HG03139 (cell line): ENCODE data around the gene CHCHD3.
"Not testable (repeated sequence)": the region's sequence is repeated elsewhere in the genome, so short reads cannot be mapped to it uniquely, and the experiment has no call there.

Experiments used
- ATAC-seq: cut with Tn5 transposase; IDR thresholded peaks from one replicate; pipeline ENCODE4 v1.9.1; 2021; ENCODE audit not compliant: unreplicated experiment

Gene CHCHD3

DNA sequence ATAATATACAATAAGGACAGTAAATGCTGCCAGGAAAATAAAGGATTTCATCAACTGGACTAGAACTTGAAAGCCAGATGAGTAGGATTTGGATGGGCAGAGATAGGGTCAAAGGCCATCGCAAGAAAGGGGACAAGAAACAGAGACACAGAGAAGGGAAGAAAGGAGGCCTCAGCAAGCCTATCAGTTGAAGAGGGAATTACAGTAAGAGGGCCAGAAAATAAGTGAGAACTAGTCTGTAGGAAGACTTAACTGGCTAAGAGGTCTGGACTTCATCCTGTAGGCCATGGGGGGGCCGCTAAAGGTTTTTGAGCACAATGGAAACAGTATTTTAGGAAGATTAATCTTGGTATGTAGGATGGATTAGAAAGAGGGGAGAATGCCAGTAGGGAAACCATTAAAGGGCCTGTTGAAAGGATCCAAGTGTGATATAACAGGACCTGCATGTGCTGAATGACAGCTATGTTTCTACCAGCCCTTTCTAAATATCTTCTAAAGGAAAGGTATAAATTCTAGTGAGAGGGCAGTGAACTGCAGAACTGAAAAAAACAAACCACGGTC lies 174.4 kb downstream of the CHCHD3 start:
- ATAC-seq, result no peak

DNA sequence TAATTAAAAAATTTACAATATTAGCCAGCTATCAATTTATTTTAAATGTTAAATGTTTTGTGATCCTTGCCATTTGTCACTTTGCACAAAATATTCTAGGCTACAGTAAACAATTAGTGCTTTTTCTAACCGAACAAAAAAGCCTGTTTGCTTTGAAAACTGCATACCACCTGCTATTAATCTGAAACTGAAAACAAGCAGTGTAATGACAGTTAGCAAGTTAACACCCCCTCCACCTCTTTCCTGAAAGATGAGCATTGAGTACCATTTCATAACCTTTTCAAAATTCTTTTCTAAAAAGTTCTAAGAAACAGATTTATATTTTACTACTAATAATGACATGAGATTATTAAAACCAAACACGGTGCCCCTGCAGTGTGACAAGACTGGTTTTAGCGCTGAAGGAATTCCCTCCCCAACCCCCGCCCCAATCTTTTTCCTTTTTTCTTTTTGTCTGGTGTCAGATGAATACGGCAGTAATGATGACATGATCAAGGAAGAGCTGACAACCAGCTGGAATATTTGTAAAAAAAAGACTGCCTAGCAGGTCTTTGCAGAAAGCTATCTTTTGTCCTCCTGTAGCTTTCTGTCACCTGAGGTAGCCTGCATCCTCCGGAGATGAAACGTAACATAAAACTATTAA lies 175.6 kb downstream of the CHCHD3 start:
- no peak for ATAC-seq

DNA sequence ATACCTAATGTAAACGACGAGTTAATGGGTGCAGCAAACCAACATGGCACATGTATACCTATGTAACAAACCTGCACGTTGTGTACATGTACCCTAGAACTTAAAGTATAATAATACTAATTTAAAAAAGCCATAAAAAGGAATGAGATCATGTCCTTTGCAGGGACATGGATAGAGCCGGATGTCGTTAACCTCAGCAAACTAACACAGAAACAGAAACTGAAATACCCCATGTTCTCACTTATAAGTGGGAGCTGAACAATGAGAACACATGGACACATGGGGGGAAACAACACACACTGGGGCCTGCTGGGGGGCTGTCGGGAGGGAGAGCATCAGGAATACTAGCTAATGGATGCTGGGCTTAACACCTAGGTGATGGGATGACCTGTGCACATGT lies 176.8 kb downstream of the CHCHD3 start:
- ATAC-seq, result not testable (repeated sequence)

DNA sequence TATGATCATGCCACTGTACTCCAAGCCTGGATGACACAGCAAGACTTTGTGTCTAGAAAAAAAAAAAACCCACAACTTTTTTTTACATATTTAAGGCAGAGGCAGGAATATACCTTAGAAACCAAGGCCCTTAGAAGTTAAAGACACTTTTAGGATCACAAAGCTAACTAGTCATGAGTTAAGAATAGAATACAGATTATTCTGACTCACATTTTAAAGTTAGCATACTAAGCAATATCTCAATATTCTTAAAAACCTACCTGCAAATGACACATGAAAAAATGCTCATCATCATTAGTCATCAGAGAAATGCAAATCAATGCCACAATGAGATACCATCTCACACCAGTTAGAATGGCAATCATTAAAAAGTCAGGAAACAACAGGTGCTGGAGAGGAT lies 177.7 kb downstream of the CHCHD3 start:
- no peak for ATAC-seq

DNA sequence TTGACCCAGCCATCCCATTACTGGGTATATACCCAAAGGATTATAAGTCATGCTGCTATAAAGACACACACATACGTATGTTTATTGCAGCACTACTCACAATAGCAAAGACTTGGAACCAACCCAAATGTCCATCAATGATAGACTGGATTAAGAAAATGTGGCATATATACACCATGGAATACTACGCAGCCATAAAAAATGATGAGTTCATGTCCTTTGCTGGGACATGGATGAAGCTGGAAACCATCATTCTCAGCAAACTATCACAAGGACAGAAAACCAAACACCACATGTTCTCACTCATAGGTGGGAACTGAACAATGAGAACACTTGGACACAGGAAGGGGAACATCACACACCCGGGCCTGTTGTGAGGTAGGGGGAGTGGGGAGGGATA lies 179.6 kb downstream of the CHCHD3 start:
- ATAC-seq, result not testable (repeated sequence)

DNA sequence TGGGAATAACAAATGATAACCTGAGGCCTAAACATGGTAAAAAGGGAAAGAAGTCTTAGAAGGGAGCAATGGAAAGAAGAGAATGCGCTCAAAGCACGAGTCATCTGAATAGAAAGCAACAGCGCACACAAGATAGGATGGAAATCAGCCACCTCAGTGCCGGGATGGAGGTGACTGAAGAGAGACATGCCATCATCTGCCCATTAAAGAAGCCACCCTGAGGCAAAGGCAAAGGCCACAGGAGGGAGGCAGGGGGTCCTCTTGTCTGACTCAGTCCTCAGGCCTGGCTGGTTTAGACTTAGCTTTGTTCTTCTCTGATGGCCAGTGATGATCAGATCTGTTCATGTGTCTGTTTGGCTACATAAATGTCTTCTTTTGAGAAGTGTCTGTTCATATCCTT lies 180.6 kb downstream of the CHCHD3 start:
- no peak for ATAC-seq

DNA sequence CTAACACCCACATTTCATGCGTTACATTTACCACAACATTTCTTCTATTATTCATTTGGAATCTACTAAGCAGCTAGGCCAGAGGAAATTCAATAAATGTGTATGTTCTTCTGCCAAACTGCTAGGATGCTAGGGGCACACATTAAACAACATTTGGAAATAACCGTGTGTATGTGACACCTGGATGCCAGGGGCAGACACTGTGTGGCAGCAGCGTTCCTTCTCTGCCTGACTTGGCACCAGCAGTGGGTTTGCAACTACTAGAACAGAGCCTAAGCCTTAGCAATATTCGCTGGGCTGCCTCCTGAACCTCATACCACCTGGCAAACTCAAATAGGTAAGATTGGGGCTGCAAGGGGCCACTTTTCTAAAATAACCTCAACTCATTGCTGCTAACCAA lies 182.1 kb downstream of the CHCHD3 start:
- ATAC-seq, result no peak

DNA sequence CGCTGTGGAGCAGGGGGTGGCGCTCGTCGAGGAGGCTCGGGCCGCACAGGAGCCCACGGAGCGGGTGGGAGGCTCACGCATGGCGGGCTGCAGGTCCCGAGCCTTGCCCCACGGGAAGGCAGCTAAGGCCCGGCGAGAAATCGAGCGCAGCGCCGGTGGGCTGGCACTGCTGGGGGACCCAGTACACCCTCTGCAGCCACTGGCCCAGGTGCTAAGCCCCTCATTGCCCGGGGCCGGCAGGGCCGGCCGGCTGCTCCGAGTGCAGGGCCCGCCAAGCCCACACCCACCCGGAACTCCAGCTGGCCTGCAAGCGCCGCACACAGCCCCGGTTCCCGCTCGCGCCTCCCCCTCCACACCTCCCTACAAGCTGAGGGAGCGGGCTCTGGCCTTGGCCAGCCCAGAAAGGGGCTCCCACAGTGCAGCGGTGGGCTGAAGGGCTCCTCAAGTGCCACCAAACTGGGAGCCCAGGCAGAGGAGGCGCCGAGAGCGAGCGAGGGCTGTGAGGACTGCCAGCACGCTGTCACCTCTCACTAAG lies 183.2 kb downstream of the CHCHD3 start:
- not testable (repeated sequence) for ATAC-seq

DNA sequence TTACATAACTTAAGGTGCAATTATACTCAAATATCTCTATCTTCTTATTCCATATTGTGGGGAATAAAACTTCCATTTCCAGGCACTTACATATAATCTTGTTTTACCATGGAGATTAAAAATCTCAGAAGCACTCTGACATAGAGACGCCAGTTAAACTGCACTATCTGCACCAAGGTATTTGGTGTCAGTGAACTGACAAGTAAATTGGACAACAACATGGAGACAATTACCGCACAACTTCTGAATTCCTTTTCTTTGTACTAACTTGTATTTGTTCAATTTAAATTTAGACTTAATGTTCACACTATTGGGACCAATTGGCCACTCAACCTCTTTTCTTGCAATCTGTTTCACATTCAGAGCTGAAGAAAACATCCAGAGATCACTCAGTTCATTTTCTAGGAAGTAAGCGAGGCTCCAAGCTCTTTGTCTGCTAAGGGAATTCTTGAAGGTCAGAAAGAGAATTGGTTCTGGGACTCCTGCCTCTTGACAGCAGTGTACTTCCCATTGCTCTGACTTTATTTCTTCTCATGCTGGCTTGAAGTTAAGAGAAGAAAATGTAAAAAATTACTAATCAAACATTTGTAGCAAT lies 184.7 kb downstream of the CHCHD3 start:
- ATAC-seq, result no peak

DNA sequence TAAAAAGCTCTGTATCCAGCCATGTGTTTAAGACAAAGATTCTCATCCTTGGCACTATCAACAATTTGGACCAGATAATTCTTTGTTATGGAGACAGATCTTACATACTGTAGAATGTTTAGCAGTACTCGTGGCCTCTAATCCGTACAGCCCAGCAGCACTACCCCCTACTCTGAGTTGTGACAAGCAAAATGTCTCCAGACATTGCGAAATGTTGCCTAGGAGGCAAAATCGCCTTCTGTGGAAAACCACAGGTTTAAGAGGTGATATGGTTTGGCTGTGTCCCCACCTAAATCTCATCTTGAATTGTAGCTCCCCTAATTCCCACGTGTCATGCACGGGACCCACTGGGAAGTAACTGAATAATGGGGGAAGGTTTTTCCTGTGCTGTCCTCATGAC lies 186.7 kb downstream of the CHCHD3 start:
- no peak for ATAC-seq

DNA sequence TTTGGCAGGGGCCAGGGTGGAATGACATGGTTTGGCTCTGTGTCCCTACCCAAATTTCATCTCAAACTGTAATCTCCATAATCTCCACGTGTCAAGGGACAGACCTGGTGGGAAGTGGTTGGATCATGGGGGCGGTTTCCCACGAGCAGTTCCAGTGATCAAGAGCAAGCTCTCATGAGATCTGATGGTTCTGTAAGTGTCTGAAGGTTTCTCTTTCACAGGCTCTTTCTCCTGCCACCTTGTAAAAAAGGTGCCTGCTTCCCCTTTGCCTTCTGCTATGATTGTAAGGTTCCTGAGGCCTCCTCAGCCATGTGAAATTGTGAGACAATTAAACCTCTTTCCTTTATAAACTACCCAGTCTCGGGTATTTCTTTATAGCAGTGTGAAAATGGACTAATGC lies 188.3 kb downstream of the CHCHD3 start:
- ATAC-seq, result no peak

DNA sequence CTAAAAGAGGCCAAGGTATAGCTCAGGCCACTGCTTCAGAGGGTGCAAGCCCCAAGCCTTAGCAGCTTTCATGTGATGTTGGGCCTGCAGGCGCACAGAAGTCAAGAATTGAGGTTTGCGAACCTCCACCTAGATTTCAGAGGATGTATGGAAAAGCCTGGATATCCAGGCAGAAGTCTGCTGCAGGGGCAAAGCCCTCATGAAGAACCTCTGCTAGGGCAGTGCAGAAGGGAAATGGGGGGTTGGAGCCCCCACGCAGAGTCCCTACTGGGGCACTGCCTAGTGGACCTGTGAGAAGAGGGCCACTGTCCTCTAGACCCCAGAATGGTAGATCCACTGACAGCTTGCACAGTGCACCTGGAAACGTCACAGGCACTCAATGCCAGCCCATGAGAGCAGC lies 189.1 kb downstream of the CHCHD3 start:
- not testable (repeated sequence) for ATAC-seq

DNA sequence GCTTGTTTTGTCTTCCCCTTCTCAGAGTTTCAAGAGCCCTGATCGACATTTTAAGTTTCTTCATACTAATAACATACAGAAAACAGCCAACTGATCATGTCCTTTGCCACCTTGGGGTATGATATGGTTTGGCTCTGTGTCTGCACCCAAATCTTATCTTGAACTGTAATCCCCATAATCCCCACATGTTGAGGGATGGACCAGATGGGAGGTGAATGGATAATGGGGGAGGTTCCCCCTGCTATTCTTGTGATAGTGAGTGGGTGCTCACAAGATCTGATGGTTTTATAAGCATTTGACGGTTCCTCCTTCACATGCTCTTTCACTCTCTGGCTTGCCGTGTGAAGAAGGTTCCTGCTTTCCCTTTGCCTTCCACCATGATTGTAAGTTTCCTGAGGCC lies 190.3 kb downstream of the CHCHD3 start:
- no peak for ATAC-seq

DNA sequence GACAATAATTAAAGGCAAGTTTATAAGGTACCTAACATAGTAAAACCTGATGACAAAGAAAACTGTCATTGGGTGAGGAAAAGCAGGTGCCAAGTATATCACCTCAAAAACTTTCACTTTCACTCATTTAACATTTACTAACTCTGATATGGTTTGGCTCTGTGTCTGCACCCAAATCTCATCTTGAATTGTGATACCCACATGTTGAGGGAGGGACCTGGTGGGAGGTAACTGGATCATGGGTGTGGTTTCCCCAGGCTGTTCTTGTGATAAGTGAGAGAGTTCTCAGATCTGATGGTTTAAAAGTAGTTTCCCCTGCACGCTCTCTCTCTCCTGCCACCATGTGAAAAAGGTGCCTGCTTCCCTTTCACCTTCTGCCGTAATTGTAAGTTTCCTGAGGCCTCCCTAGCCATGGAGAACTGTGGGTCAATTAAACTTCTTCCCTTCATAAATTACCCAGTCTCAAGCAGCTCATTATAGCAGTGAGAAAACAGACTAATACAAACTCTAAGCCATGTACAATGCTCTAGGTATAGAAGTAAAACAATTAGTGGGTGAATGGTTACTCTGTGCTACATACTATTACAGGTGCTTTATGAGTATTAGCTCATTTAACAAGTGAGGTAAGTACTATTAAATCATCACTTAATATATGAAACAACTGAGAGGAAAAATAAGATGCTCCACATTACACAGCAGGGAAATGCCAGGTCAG lies 199.0 kb downstream of the CHCHD3 start:
- peak; percentile 59 for ATAC-seq

DNA sequence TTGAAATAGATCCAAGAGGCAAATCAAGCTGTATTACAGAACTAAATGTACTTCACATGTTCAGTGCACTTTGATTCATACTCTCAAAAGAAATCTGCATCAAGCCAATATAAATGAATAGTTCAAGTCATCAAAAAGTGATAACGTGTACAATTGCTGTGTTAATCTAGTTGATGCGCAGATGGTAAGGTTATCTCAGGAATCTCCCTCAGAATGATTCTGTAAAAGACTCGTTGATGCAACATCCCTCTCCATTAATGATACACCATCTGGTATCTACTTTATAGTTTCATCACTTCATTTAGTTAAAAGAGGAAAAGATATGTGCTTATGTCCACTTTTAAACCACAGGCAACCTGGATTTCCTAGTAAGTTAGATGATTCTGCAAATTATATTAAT lies 200.6 kb downstream of the CHCHD3 start:
- no peak for ATAC-seq

DNA sequence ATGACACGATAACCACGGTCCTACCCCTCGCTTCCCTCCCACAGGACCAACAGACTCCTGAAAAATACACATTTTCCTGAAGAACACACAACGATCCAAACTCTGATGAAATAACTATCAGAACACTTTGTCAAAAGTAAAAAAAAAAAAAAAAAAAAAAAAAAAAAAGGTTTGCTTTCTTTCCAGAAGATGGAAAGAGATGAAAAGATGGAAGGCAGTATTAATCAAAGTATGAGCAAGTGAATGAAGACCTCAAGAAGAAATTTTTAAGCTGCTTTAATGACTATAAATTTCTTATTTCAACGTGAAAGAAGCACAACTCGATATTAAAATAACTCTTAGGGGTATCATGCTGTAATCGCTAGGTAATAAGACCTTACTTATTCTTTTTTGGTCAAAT lies 202.3 kb downstream of the CHCHD3 start:
- no peak for ATAC-seq

DNA sequence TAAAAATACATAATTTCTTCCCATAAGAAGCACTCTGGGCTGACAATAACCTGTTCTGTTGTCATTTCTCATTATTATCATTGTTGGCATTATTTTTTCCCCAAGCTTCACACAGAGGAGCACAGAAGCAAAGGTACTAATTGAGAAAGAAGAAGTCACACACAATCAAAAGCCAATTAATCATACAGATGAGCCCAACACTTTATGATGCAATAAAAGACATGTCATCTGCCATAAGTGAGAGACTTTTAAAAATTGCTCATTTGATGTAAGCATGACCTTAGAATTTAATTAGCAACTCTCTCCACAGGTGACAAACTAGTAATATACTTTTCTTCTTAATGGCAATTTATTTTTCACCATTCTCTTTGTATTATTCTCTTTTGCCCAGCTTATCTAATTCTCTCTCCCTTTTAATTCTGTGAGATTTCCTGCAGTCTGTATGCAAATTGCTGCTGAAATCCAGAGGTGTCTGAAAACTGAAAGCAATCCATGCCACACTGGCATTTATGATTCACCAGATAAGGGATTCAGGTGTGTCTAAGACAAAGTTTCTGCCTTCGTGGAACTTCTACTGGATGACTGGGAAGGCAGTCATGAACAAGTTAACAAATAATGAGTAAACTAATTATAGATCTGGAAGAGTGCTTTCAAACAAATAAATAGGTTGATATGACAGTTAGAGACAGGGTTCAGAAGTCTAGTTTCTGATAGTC lies 203.5 kb downstream of the CHCHD3 start:
- ATAC-seq, result no peak

DNA sequence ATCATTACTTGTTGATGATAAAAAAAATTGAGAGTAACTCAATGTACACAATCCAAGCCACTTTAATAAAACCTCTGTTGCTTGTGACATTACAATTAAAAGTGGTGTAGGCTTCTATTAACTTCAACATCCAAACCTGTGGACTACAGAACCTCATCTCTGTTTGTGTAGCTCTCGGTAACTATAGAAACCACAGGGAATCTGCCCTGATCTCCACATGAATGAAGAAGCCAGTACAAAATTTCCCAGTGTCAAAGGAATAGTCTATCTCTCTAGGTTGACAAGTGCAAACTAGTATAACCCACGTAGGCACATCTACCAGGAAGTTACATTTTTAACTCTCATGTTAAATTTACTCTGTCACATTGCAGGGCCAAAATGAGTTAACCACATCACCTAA lies 204.3 kb downstream of the CHCHD3 start:
- no peak for ATAC-seq

DNA sequence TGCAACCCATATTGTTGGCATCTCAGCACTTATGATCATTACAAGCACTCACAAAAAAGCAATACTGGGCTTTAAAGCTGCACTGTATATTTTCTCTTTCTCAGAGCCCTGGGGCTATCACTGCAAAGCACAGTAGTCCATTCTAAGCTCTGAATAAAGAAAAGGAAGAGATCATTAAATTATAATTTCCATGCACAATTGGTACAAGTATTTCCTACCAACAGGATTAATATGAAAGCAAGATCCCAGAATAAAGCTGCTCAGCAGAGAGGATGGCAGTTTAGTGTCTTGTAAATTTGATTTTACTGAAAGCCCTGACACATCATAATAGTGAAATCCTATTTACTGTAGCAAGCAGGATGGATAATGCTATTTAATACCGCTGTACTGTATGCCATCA lies 205.3 kb downstream of the CHCHD3 start:
- ATAC-seq, result no peak

DNA sequence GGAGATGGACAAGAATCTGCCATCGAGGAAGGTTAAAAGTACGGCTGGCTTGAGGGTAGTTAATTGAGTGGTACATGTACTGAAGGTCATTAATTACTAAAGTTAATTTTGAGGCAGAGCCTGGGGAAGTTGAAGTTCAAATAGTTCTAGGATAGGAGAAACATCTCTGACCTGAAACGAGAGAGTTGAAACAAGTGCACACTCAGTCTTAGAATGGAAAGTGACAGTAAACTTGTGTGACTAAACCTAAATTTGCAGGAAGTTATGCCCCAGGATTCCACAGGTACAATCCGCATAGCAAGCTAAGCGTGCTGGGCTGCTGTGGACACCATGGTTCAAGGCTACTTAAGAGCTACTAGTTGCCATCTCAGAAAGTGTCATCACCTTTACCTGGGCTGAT lies 209.9 kb downstream of the CHCHD3 start:
- ATAC-seq, result no peak

DNA sequence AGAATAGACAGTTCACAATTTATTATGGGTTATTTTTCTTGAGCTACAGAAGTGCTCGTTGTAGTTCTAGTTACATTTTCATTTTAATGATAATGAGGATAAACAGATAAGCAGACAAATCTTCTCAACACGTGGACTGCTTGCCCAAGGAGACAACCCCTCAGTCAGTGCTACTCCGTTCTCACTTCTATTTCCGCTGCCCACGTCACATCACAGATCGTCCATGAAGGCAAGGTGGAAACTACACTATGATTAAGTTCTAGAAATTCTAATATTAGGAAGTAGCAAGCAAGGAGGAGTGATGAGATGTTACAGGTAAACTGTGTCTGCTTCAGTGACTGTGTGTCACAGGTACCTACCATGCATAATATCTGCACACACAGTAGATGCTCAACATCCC lies 210.5 kb downstream of the CHCHD3 start:
- no peak for ATAC-seq
